ENCODE measurements around the gene IL17B.

DNA sequence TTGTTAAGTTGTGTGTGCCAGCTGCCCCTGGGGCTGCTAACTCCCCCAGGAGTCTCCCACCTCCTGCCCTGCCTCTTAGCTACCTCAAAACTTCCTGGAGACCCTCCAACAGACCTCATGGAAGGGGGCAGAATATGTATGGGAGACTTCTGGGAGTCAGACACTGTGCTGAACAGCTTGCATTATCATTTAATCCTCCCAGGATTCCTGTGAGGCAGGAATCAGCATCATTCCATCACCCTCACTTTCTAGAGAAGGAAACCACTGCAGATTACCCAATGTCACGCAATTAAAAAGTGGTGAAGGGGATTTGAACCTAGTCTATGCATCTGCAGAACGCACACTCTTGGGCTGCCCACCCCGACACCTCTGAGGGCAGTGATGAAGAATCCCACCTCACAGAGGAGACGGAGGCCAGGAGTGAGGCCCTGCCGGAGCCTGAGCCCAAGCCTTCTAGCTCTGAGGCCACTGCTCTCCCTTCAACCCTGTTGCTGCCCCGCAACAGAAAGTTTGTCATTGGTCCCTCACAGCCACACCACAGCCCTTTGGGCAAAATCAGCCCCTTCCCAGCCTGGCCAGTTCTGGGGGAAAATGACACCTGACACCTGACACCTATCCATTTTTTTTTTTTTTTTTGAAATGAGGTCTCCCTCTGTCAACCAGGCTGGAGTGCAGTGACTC, 30.3 kb upstream of the IL17B start:
- TF ChIP-seq, protein P1, sequence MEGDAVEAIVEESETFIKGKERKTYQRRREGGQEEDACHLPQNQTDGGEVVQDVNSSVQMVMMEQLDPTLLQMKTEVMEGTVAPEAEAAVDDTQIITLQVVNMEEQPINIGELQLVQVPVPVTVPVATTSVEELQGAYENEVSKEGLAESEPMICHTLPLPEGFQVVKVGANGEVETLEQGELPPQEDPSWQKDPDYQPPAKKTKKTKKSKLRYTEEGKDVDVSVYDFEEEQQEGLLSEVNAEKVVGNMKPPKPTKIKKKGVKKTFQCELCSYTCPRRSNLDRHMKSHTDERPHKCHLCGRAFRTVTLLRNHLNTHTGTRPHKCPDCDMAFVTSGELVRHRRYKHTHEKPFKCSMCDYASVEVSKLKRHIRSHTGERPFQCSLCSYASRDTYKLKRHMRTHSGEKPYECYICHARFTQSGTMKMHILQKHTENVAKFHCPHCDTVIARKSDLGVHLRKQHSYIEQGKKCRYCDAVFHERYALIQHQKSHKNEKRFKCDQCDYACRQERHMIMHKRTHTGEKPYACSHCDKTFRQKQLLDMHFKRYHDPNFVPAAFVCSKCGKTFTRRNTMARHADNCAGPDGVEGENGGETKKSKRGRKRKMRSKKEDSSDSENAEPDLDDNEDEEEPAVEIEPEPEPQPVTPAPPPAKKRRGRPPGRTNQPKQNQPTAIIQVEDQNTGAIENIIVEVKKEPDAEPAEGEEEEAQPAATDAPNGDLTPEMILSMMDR (conservative IDR thresholded peaks at IDR 0.05) = no peak
- no peak for TF ChIP-seq EZH2 (IDR thresholded peaks at IDR 0.05; ENCODE audit: low read depth)
